ENCODE results near the gene OR6J1.
"Not testable (repeated sequence)": the region's sequence is repeated elsewhere in the genome, so short reads cannot be mapped to it uniquely, and the experiment has no call there.

- not testable (repeated sequence) for TF ChIP-seq CTCF, EZH2phosphoT487 (IDR thresholded peaks at IDR 0.05; ENCODE audit: low read length)
Observed at GRCh38 chr14:22683428-22683827, 39.3 kb upstream of the OR6J1 start.

Data from MM.1S (cell line).